IMR-90 (cell line): ENCODE data around the gene CMTM6. TPM values are rescaled to one million over a fixed set of nuclear protein-coding genes. Genes with fewer than 3 reads are reported as not detected.
"Not testable (repeated sequence)": the region's sequence is repeated elsewhere in the genome, so short reads cannot be mapped to it uniquely, and the experiment has no call there.

Experiments used
- ATAC-seq: fragments of 200-7000 bp; cut with Tn5 transposase; 2 replicates; pipeline ENCODE4 v1.9.1; 2020; ENCODE audit warnings: low read depth, mild to moderate bottlenecking, moderate library complexity
- BruUV-seq: library from RNA; stranded (reverse); fragments of 400-500 nt; replicated peaks from 2 replicates; lab custom pipeline; 2021; lab: Mats Ljungman, UMichigan
- CTCF ChIA-PET: fragments of 300-600 bp; formaldehyde crosslinking; extraction: SDS; loops from one replicate; lab custom pipeline; 2021; ENCODE audit warnings: antibody characterized with exemption; lab: Yijun Ruan, JAX
- POLR2A ChIA-PET: fragments of 300-600 bp; sonication (Branson Sonifier 250); formaldehyde crosslinking; loops from one replicate; lab custom pipeline; 2022; ENCODE audit warnings: antibody characterized with exemption; ENCODE audit not compliant: unreplicated experiment; lab: Charles Lee
- DNase-seq: peaks from one replicate; pipeline ENCODE4 v3.0.0; 2013
- H2AFZ ChIP-seq: replicated peaks from 2 replicates; pipeline ENCODE3; 2013; ENCODE audit warnings: low read length, mild to moderate bottlenecking; ENCODE audit not compliant: poor library complexity
- H2AK5ac ChIP-seq: 2 replicates; pipeline ENCODE4 v1.6.1; 2013; ENCODE audit warnings: low read depth, low read length, inconsistent platforms
- H2AK9ac ChIP-seq: replicated peaks from 2 replicates; pipeline ENCODE3; 2013; ENCODE audit warnings: mild to moderate bottlenecking, low read depth, low read length, moderate library complexity; ENCODE audit not compliant: poor library complexity
- H2BK120ac ChIP-seq: 2 replicates; pipeline ENCODE4 v1.6.1; 2013; ENCODE audit warnings: low read depth, low read length, inconsistent platforms
- H2BK15ac ChIP-seq: 3 replicates; pipeline ENCODE4 v1.6.1; 2013; ENCODE audit warnings: low read depth, low read length, inconsistent platforms
- H2BK20ac ChIP-seq: 2 replicates; pipeline ENCODE4 v1.6.1; 2013; ENCODE audit warnings: low read depth, mild to moderate bottlenecking, inconsistent platforms, low read length, moderate library complexity
- H2BK5ac ChIP-seq: 2 replicates; pipeline ENCODE4 v1.6.1; 2013; ENCODE audit warnings: mild to moderate bottlenecking, low read depth, low read length, inconsistent platforms; ENCODE audit not compliant: poor library complexity, severe bottlenecking
- H3K14ac ChIP-seq: replicated peaks from 2 replicates; pipeline ENCODE4 v1.6.1; 2013; ENCODE audit warnings: low read depth, low read length, inconsistent platforms
- H3K18ac ChIP-seq: 2 replicates; pipeline ENCODE4 v1.6.1; 2013; ENCODE audit warnings: low read depth, low read length, control low read depth
- H3K23ac ChIP-seq: 2 replicates; pipeline ENCODE4 v1.6.1; 2013; ENCODE audit warnings: low read depth, low read length, inconsistent platforms
- H3K27ac ChIP-seq: 2 replicates; pipeline ENCODE4 v1.5.1; 2013; ENCODE audit warnings: mild to moderate bottlenecking, control low read depth, low read length; ENCODE audit not compliant: insufficient read depth
- H3K27me3 ChIP-seq: 2 replicates; pipeline ENCODE4 v1.6.1; 2013; ENCODE audit warnings: low read length; ENCODE audit not compliant: control insufficient read depth, insufficient read depth
- H3K36me3 ChIP-seq: 2 replicates; pipeline ENCODE4 v1.6.1; 2013; ENCODE audit warnings: low read length, mixed read lengths; ENCODE audit not compliant: control insufficient read depth, insufficient read depth
- H3K4ac ChIP-seq: 2 replicates; pipeline ENCODE4 v1.6.1; 2013; ENCODE audit warnings: low read depth, low read length, inconsistent platforms
- H3K4me1 ChIP-seq: 2 replicates; pipeline ENCODE4 v1.6.1; 2013; ENCODE audit warnings: low read length, mixed read lengths; ENCODE audit not compliant: control insufficient read depth, insufficient read depth
- H3K4me2 ChIP-seq: 2 replicates; pipeline ENCODE4 v1.6.1; 2013; ENCODE audit warnings: low read depth, mild to moderate bottlenecking, control low read depth, low read length, moderate library complexity
- H3K4me3 ChIP-seq: 2 replicates; pipeline ENCODE4 v1.5.1; 2013; ENCODE audit warnings: low read depth, mild to moderate bottlenecking, control low read depth, low read length, moderate library complexity; ENCODE audit not compliant: insufficient read depth
- H3K56ac ChIP-seq: 2 replicates; pipeline ENCODE4 v1.6.1; 2013; ENCODE audit warnings: low read length, inconsistent platforms; ENCODE audit not compliant: insufficient read depth; ENCODE audit errors: extremely low read depth
- H3K79me1 ChIP-seq, 2 experiments: 2 replicates each; pipeline ENCODE4 v1.6.1; 2013; ENCODE audit warnings: low read length in 2 of 2, inconsistent platforms in 1 of 2, low read depth in 1 of 2
- H3K9ac ChIP-seq: 2 replicates; pipeline ENCODE4 v1.6.1; 2013; ENCODE audit warnings: low read depth, low read length, control low read depth
- H3K9me1 ChIP-seq: 2 replicates; pipeline ENCODE4 v1.6.1; 2013; ENCODE audit warnings: low read length, inconsistent platforms; ENCODE audit not compliant: insufficient read depth
- H3K9me3 ChIP-seq: 2 replicates; pipeline ENCODE4 v1.6.1; 2013; ENCODE audit warnings: low read length; ENCODE audit not compliant: control insufficient read depth, insufficient read depth
- H4K20me1 ChIP-seq: 2 replicates; pipeline ENCODE4 v1.6.1; 2013; ENCODE audit warnings: low read length, inconsistent platforms; ENCODE audit not compliant: insufficient read depth
- H4K5ac ChIP-seq: 2 replicates; pipeline ENCODE4 v1.6.1; 2013; ENCODE audit warnings: mild to moderate bottlenecking, low read depth, low read length, control low read depth
- H4K8ac ChIP-seq, 2 experiments: 2 replicates each; pipeline ENCODE4 v1.6.1; 2013; ENCODE audit warnings: low read depth in 2 of 2, low read length in 2 of 2, control low read depth in 1 of 2, inconsistent platforms in 1 of 2
- H4K91ac ChIP-seq: 2 replicates; pipeline ENCODE4 v1.6.1; 2013; ENCODE audit warnings: low read depth, low read length, inconsistent platforms; ENCODE audit not compliant: insufficient read depth
- WGBS, 2 experiments: methylation state at CpG; one replicate each; pipeline versions ENCODE4 v1.1.5 to v1.1.7; 2013; ENCODE audit warnings: missing lambda C conversion rate in 2 of 2; ENCODE audit not compliant: insufficient read length in 1 of 2; ENCODE audit errors: extremely low coverage in 2 of 2; 5-methylcytosine and 5-hydroxymethylcytosine counted together
- dilution Hi-C: fragments of 300-500 bp; cut with HindIII; formaldehyde crosslinking; loops from one replicate; pipeline ENCODE4 v1.14.3; 2018; ENCODE audit warnings: low sequenced_read_pairs; ENCODE audit not compliant: unreplicated experiment
- in situ Hi-C: fragments of 300-500 bp; cut with MboI; formaldehyde crosslinking; loops from 3 replicates; pipeline ENCODE4 v1.14.3; 2019; ENCODE audit warnings: low sequenced_read_pairs, inconsistent platforms, mixed read lengths
- intact Hi-C: fragments of 100-400 bp; cut with micrococcal nuclease; formaldehyde crosslinking; loops from 2 replicates; pipeline ENCODE4 v1.10.0; 2022
- polyA plus RNA-seq, 3 experiments: library from polyadenylated mRNA; depleted of rRNA; stranded (reverse); fragments of >200 nt; gene quantifications; 2 replicates each; pipeline ENCODE4 v1.2.3, GENCODE V29; 2012; ENCODE audit warnings: low replicate concordance in 1 of 3
- total RNA-seq: library from RNA; depleted of rRNA; stranded (reverse); fragments of >200 nt; gene quantifications from 2 replicates; pipeline ENCODE4 v1.2.3, GENCODE V29; 2012

Gene CMTM6
- total and polyA plus RNA-seq, 2 of the 4 experiments (the other 2 are of a cell fraction) = 29.4 to 36.6 TPM

GRCh38 chr3:32462191-32462986 is 40.3 kb downstream of the CMTM6 start:
- H2BK20ac ChIP-seq, H4K91ac ChIP-seq, H3K9me3 ChIP-seq, H4K8ac ChIP-seq, in situ Hi-C loops, CTCF ChIA-PET, H3K56ac ChIP-seq, H2AK9ac ChIP-seq, H3K4ac ChIP-seq, H3K79me1 ChIP-seq, POLR2A ChIA-PET, H3K18ac ChIP-seq, dilution Hi-C loops, H2BK5ac ChIP-seq, H2AFZ ChIP-seq, H3K27ac ChIP-seq, H3K4me2 ChIP-seq, H3K9me1 ChIP-seq, ATAC-seq, H3K36me3 ChIP-seq, H4K20me1 ChIP-seq, H2BK15ac ChIP-seq, H3K9ac ChIP-seq, H3K23ac ChIP-seq, H2AK5ac ChIP-seq, BruUV-seq, H3K4me3 ChIP-seq, DNase-seq, H3K14ac ChIP-seq, H4K5ac ChIP-seq, H3K4me1 ChIP-seq, H2BK120ac ChIP-seq, H3K27me3 ChIP-seq: not testable (repeated sequence)
- WGBS, 2 experiments = 100% methylated on average over 4 of the region's 9 CpGs; no CpG with 5 or more reads in 1 of the 2 experiments
- intact Hi-C loops = loop anchor here (10.0 kb wide), 1 partner anchor 288 kb away; no protein-coding TSS in a partner anchor

- H3K23ac ChIP-seq, CTCF ChIA-PET, H3K4ac ChIP-seq, ATAC-seq, H3K56ac ChIP-seq, in situ Hi-C loops, H3K36me3 ChIP-seq, H3K27ac ChIP-seq, H3K79me1 ChIP-seq, POLR2A ChIA-PET, H3K14ac ChIP-seq, H3K27me3 ChIP-seq, H2AFZ ChIP-seq, H3K9me1 ChIP-seq, H3K18ac ChIP-seq, H2BK120ac ChIP-seq, H4K8ac ChIP-seq, H4K91ac ChIP-seq, H3K9ac ChIP-seq, H2BK20ac ChIP-seq, dilution Hi-C loops, H4K5ac ChIP-seq, H3K4me3 ChIP-seq, H3K4me1 ChIP-seq, H2AK9ac ChIP-seq, H3K4me2 ChIP-seq, H2BK5ac ChIP-seq, H3K9me3 ChIP-seq, H2BK15ac ChIP-seq, DNase-seq, BruUV-seq, H2AK5ac ChIP-seq, H4K20me1 ChIP-seq: not testable (repeated sequence)
- intact Hi-C loops = loop anchor here (10.0 kb wide), 1 partner anchor 286 kb away; no protein-coding TSS in a partner anchor
- WGBS, 2 experiments = 93% methylated on average over 5 of the region's 10 CpGs; no CpG with 5 or more reads in 1 of the 2 experiments
Measured at GRCh38 chr3:32460817-32461496, 41.7 kb downstream of the CMTM6 start.
